AG08395 (cell line): ENCODE data around the gene SPACA1.

Source experiments
- DNase-seq: peaks from one replicate; pipeline ENCODE4 v3.0.0; 2012; ENCODE audit warnings: mixed read lengths, low spot score

The SPACA1 gene

DNA sequence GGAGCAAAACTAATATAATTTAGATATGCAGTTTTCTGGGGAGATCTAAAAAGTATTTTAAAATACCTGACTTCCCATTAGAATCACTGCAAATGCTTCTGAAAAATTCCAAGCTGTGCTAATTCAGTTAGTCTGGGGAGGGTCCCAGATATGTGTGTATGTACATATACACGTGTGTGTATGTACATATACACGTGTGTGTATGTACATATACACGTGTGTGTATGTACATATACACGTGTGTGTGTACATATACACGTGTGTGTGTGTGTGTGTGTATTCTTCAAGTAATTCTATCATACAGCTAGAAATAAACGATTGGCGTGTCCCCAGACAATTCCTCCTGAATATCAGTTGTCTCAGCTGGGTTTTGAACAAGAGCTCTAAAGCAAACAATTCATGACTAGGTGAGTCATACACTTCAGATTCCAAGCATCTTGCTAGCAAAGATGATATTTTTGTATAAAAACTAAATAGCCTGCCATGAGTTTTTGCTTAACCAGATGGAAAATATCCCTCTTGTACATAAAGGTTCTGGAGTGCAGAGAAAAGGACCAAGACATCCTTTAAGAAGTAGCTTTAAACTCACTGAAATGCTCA lies 58.2 kb downstream of the SPACA1 start:
- no peak for DNase-seq

DNA sequence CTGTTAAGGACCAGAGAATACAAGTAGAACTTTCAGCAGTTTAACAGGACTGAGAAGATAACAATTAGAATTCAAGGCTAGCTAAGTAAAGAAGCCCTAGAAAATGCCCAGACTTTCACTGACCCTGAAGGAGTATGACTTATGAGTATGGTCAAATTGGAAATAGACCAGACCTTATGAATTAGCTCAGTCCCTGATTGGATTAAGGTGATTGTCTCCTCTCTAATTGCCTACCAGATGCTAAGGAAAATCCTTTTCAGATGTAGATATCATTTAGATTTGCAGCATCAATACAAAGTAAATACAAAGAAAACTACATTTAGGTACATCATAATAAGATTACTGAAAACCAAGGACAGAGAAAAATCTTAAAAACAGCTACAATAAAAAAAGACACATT lies 59.6 kb downstream of the SPACA1 start:
- DNase-seq = no peak

DNA sequence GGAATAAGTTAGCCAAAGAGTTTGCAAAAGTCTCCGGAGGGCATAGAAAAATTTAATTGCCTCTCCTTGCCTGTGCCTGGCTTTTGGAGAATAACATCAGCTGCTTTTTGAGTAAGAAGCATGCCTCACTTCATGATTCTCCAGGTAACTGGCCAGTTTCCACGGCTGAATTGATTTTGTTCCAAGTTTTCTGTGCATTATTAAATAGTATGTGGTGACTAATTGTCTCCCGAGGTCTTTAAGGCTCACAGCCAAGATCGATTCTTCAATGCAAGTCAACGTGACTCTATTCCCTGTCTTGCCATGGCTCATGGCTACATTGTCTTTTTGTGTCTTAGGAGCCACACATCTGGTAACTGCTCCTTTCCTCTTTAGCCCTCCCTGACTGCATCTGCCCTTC lies 64.3 kb downstream of the SPACA1 start:
- no peak for DNase-seq

DNA sequence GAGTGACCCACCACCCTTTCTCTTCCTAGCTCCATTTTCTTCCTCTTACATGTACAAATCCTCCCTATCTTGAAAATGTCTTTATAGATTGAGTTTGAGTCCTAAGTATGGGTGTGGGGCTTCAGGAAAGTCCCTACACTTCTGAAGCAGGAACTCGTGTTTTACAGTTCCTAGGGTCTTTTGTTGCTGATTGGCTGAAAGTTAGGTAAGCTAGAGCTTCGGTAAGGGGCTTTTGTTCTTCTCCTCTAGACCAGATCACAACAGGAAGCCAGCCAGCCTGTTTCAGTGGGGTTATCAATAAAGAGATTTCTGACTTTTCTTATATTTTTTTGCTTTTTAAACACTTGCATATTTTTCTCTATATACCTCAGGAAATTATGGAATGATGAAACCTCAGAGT lies 67.2 kb downstream of the SPACA1 start:
- no peak for DNase-seq

DNA sequence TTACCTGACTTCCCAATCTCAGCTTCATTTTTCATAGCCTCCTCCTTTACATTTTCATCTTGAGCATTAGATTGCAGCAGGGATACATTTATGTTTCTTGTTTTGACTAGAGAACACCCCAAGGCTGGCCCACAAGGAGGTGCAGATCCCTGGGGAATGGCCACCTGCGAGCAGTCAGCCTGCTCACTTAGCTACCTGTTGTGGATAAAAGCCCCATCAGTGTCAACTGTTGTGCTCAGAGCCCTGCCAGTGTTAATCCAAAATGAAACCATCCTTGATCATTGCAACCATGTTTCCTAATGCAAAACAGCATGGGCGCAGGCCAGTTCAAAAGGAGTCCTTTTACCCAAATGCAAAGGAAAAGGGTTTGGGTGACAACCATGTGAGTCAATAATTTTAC lies 67.7 kb downstream of the SPACA1 start:
- DNase-seq = no peak

DNA sequence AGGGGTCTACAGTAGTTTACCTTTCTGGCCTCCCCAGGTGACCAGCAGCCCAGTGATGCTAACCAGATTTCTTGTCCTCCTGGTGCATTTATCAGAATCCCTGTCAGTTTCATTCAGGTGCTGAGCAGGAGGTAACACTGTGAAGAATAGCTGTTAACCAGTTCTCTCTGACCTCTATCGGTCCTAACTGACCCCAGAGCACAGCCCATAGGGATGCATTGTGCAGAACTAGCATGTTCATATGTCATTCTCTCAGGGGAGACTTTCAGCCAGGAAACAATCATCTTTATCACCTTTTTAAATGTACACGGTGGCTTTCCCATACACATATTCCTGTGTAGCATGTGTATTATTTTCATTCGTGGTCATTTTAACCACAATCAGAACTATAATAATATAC lies 68.6 kb downstream of the SPACA1 start:
- no peak for DNase-seq
